DOHH2 (cell line): ENCODE results near the gene HDAC4.

Source experiments
- H3F3A ChIP-seq: fragments of 200-600 bp; sonication (generic), shearing (Covaris generic); 2 replicates; pipeline ENCODE4 v1.6.0; 2016; ENCODE audit warnings: antibody characterized with exemption, mild to moderate bottlenecking; ENCODE audit not compliant: control insufficient read depth, insufficient read depth
- H3K27ac ChIP-seq: fragments of 200-600 bp; sonication (generic); 2 replicates; pipeline ENCODE4 v1.5.1; 2014; ENCODE audit warnings: low read depth, mild to moderate bottlenecking, low read length, moderate library complexity
- H3K27me3 ChIP-seq: fragments of 200-600 bp; sonication (generic); 2 replicates; pipeline ENCODE4 v1.6.1; 2014; ENCODE audit warnings: mild to moderate bottlenecking, low read length, mixed read lengths; ENCODE audit not compliant: control insufficient read depth
- H3K36me3 ChIP-seq: fragments of 200-600 bp; sonication (generic); 2 replicates; pipeline ENCODE4 v1.6.1; 2014; ENCODE audit warnings: mild to moderate bottlenecking, low read length, moderate library complexity, mixed read lengths; ENCODE audit not compliant: control insufficient read depth
- H3K4me1 ChIP-seq: fragments of 200-600 bp; sonication (generic); 2 replicates; pipeline ENCODE4 v1.6.1; 2014; ENCODE audit warnings: mild to moderate bottlenecking, low read length, mixed read lengths; ENCODE audit not compliant: control insufficient read depth
- H3K4me2 ChIP-seq: fragments of 200-600 bp; sonication (generic); 2 replicates; pipeline ENCODE4 v1.6.0; 2014; ENCODE audit warnings: mild to moderate bottlenecking, low read length, moderate library complexity
- H3K4me3 ChIP-seq: fragments of 200-600 bp; sonication (generic); 2 replicates; pipeline ENCODE4 v1.5.1; 2014; ENCODE audit warnings: mild to moderate bottlenecking, low read length, mixed read lengths
- H3K79me2 ChIP-seq: fragments of 200-600 bp; sonication (generic); 2 replicates; pipeline ENCODE4 v1.6.1; 2014; ENCODE audit warnings: mild to moderate bottlenecking, low read length, mixed read lengths; ENCODE audit not compliant: control insufficient read depth
- H3K9me2 ChIP-seq: fragments of 200-600 bp; sonication (generic); replicated peaks from 2 replicates; pipeline ENCODE4 v1.6.1; 2014; ENCODE audit warnings: mild to moderate bottlenecking, low read length, mixed read lengths; ENCODE audit not compliant: control insufficient read depth
- H3K9me3 ChIP-seq: fragments of 200-600 bp; sonication (generic); 2 replicates; pipeline ENCODE4 v1.6.1; 2014; ENCODE audit warnings: antibody characterized with exemption, low read length, mixed read lengths; ENCODE audit not compliant: control insufficient read depth, insufficient read depth
- H4K20me1 ChIP-seq: fragments of 200-600 bp; sonication (generic); 2 replicates; pipeline ENCODE4 v1.6.0; 2014; ENCODE audit warnings: low read depth, mild to moderate bottlenecking, antibody characterized with exemption, low read length, moderate library complexity; ENCODE audit not compliant: control insufficient read depth, insufficient read depth
- EZH2phosphoT487 ChIP-seq: fragments of 200-600 bp; sonication (generic); IDR thresholded peaks from 2 replicates; pipeline ENCODE4 v1.6.1; 2017; ENCODE audit warnings: borderline replicate concordance, mild to moderate bottlenecking, antibody characterized with exemption, low read length, moderate library complexity, mixed read lengths
- TF ChIP-seq, protein P1 (sequence below): fragments of 200-600 bp; sonication (generic); IDR thresholded peaks from one replicate; pipeline ENCODE4 v1.5.1; 2014; ENCODE audit warnings: antibody characterized with exemption, mild to moderate bottlenecking, low read depth, low read length; ENCODE audit not compliant: poor library complexity, severe bottlenecking

Gene HDAC4

DNA sequence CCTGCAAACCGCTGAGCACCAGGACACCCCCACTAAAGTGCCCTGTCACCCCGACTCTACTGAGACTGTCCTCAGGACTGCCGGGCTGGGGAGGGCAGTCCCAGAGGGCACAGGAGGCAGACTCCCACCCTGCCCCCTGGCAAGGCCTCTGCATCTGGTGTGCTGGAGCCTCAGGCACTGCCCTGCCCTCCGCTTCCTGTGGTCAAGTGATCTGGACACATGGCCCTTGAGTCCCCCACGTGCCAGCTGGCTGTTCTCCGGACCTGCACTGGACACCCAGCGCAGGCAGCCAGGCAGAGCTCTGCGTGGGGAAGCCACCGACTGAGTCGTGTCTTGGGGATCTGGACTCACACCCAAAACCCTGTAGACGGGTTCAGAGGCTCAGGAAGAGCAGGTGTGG is 335.3 kb downstream of the HDAC4 start:
- Histone ChIP-seq H3K27ac (no peak overlapping the region), H3K36me3 (no peaks in the 10 kb centered on the region), H3K4me3 (no peak overlapping the region), H3F3A (no peaks in the 10 kb centered on the region), H3K4me1 (no peaks in the 10 kb centered on the region), H3K79me2 (no peaks in the 10 kb centered on the region), H3K27me3 (no peaks in the 10 kb centered on the region), H4K20me1 (no peaks in the 10 kb centered on the region), H3K9me3 (no peaks in the 10 kb centered on the region), H3K4me2 (no peak overlapping the region), H3K9me2 (no peaks in the 10 kb centered on the region)
- TF ChIP-seq, protein P1, sequence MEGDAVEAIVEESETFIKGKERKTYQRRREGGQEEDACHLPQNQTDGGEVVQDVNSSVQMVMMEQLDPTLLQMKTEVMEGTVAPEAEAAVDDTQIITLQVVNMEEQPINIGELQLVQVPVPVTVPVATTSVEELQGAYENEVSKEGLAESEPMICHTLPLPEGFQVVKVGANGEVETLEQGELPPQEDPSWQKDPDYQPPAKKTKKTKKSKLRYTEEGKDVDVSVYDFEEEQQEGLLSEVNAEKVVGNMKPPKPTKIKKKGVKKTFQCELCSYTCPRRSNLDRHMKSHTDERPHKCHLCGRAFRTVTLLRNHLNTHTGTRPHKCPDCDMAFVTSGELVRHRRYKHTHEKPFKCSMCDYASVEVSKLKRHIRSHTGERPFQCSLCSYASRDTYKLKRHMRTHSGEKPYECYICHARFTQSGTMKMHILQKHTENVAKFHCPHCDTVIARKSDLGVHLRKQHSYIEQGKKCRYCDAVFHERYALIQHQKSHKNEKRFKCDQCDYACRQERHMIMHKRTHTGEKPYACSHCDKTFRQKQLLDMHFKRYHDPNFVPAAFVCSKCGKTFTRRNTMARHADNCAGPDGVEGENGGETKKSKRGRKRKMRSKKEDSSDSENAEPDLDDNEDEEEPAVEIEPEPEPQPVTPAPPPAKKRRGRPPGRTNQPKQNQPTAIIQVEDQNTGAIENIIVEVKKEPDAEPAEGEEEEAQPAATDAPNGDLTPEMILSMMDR = no peak
- TF ChIP-seq EZH2phosphoT487 = no peak

DNA sequence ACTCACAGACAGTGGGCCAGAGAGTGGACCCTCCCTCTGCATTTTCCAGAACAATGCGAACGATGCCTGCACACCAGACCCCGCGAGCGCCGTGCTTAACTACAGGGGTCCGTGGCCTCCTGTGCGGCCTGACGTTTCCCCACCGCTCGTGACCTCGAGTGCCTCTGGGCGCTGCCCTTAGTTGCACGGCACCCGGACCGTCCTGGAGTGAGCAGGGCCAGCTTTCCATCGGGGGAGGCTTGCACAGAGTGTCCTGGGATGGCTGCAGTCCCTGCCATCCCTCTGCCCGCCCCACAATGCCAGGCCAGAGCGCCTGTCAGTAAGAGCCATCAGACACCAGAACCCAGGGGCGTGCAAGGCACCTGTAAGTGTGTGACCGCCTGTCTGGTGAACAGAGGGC is 335.9 kb downstream of the HDAC4 start:
- no peaks in the 10 kb centered on the region for H4K20me1 ChIP-seq
- no peaks in the 10 kb centered on the region for H3K79me2 ChIP-seq
- H3K4me2 ChIP-seq = no peak overlapping the region

DNA sequence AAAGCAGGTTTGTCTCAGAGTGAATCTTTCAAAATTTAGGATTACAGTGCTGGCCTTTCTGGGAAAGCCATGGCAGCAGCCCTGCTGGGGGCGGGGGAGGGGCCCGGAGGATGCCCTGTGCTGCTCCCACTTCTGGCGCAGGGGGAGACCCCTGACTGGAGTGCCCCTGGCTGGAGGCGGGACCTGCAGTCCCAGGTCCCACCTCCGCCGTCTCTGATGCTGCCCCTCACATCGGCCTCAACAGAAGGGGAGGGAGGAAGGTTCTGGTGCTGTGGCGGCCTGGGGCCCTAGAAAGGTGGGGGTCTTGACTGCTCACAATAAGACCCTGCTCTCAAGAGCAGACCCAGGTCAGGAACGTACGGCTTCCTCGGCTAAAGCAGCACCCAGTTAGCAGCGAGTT is 336.6 kb downstream of the HDAC4 start:
- H3K27ac ChIP-seq = no peak overlapping the region
- H3K9me2 ChIP-seq = no peaks in the 10 kb centered on the region
- H3K27me3 ChIP-seq = no peaks in the 10 kb centered on the region
- H4K20me1 ChIP-seq = no peaks in the 10 kb centered on the region
- H3K4me2 ChIP-seq = no peak overlapping the region
- H3K36me3 ChIP-seq = no peaks in the 10 kb centered on the region
- no peaks in the 10 kb centered on the region for H3F3A ChIP-seq
- no peak for TF ChIP-seq EZH2phosphoT487
- TF ChIP-seq, protein P1 = no peak
- no peaks in the 10 kb centered on the region for H3K4me1 ChIP-seq
- no peaks in the 10 kb centered on the region for H3K79me2 ChIP-seq
- no peak overlapping the region for H3K4me3 ChIP-seq
- no peaks in the 10 kb centered on the region for H3K9me3 ChIP-seq

More for the DNA sequence above, 335.9 kb downstream of the HDAC4 start:
- Histone ChIP-seq H3K4me3 (no peak overlapping the region), H3K36me3 (no peaks in the 10 kb centered on the region), H3F3A (no peaks in the 10 kb centered on the region), H3K27me3 (no peaks in the 10 kb centered on the region), H3K9me3 (no peaks in the 10 kb centered on the region), H3K9me2 (no peaks in the 10 kb centered on the region), H3K4me1 (no peaks in the 10 kb centered on the region), H3K27ac (no peak overlapping the region)
- TF ChIP-seq EZH2phosphoT487 = no peak
- TF ChIP-seq, protein P1 = no peak

- H4K20me1 ChIP-seq = no peaks in the 10 kb centered on the region
- no peaks in the 10 kb centered on the region for H3K9me2 ChIP-seq
- no peak overlapping the region for H3K4me2 ChIP-seq
- no peaks in the 10 kb centered on the region for H3K4me1 ChIP-seq
- no peaks in the 10 kb centered on the region for H3F3A ChIP-seq
- no peak overlapping the region for H3K4me3 ChIP-seq
- TF ChIP-seq EZH2phosphoT487 = no peak
- TF ChIP-seq, protein P1 = no peak
- H3K79me2 ChIP-seq = no peaks in the 10 kb centered on the region
- no peaks in the 10 kb centered on the region for H3K36me3 ChIP-seq
- no peak overlapping the region for H3K27ac ChIP-seq
- no peaks in the 10 kb centered on the region for H3K27me3 ChIP-seq
- no peaks in the 10 kb centered on the region for H3K9me3 ChIP-seq
These were observed 338.1 kb downstream of the HDAC4 start for GRCh38 chr2:239062743-239063142.
